22Rv1 (cell line): ENCODE measurements around the gene VSX2.

ENCODE experiments used
- H3K27ac ChIP-seq: fragments of 450-650 bp; 2 replicates; pipeline ENCODE4 v1.5.1; 2017
- CTCF ChIP-seq: fragments of 450-650 bp; IDR thresholded peaks from 2 replicates; pipeline ENCODE4 v1.5.1; 2017; ENCODE audit warnings: mild to moderate bottlenecking
- ZFX ChIP-seq: fragments of 450-650 bp; IDR thresholded peaks from 2 replicates; pipeline ENCODE4 v1.6.1; 2017; ENCODE audit warnings: antibody characterized with exemption, borderline replicate concordance

VSX2 gene

GRCh38 chr14:74203639-74204038 is 35.6 kb upstream of the VSX2 start:
- TF ChIP-seq CTCF, result no peak
- no peak for TF ChIP-seq ZFX
- no peak overlapping the region for H3K27ac ChIP-seq

- TF ChIP-seq CTCF, result no peak
- no peak overlapping the region for H3K27ac ChIP-seq
Measured at GRCh38 chr14:74204491-74204890, 34.8 kb upstream of the VSX2 start.

- no peak for TF ChIP-seq CTCF
- no peak for TF ChIP-seq ZFX
- no peak overlapping the region for H3K27ac ChIP-seq
Measured at GRCh38 chr14:74205882-74206281, 33.4 kb upstream of the VSX2 start.

- TF ChIP-seq ZFX, result no peak
- TF ChIP-seq CTCF, result peak; percentile 57
- H3K27ac ChIP-seq, result no peak overlapping the region
Measured at GRCh38 chr14:74207943-74208342, 31.3 kb upstream of the VSX2 start.

GRCh38 chr14:74208642-74209041 is 30.6 kb upstream of the VSX2 start:
- TF ChIP-seq ZFX (no peak), CTCF (no peak)
- no peak overlapping the region for H3K27ac ChIP-seq

- no peak overlapping the region for H3K27ac ChIP-seq
- TF ChIP-seq ZFX (no peak), CTCF (no peak)
Measured at GRCh38 chr14:74211945-74212580, 27.2 kb upstream of the VSX2 start.

- no peak overlapping the region for H3K27ac ChIP-seq
- no peak for TF ChIP-seq CTCF
- TF ChIP-seq ZFX, result no peak
Measured at GRCh38 chr14:74213907-74214803, 25.1 kb upstream of the VSX2 start.
